Stimulated activated CD4-positive, alpha-beta T cell treated with anti-CD3 and anti-CD28 coated beads, Interleukin-15, amount 100 ng/mL, for 24 hours (primary cell): ENCODE measurements around the gene TMEM167A.
"Not testable (repeated sequence)": the region's sequence is repeated elsewhere in the genome, so short reads cannot be mapped to it uniquely, and the experiment has no call there.

Experiments used
- DNase-seq: peaks from one replicate; pipeline ENCODE4 v3.0.0-alpha.2; 2020

TMEM167A gene

DNA sequence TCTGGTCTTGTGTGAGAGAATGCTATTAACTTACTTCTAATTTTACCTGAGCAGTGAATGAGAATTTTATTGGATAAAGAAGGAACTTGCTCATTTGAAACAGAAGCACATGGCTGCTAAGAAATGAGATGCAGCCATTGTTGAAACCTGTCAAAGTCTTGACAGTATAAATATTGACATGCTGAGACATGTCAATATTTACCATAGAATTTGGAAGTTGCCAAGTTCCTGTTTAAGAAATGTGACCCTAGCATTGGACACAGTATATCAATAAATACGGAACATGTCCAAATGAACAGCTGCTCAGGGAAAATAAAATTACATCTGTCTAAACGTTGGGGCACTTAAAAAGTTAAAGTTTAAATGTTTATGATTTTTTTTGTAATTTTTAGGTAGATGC is 7.9 kb upstream of the TMEM167A start:
- no peak for DNase-seq

DNA sequence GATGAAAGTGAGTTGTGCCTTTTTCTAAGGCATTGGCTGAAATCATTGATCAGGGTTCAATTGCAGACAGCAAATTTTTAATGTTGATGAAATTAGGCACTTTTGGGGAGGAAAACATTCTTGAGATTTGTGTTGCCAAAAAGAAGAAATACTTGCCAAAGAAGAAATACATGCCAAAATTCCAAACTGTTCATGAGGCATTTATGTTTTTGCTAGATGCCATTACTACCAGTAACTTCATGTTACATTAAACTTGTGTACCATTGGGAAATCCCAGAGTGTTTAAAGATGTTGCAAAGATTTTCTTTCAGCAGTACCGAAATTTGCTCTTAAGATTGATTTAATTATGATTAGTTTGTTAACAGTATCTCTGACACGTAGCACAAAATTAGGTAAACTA is 7.1 kb upstream of the TMEM167A start:
- DNase-seq = no peak

DNA sequence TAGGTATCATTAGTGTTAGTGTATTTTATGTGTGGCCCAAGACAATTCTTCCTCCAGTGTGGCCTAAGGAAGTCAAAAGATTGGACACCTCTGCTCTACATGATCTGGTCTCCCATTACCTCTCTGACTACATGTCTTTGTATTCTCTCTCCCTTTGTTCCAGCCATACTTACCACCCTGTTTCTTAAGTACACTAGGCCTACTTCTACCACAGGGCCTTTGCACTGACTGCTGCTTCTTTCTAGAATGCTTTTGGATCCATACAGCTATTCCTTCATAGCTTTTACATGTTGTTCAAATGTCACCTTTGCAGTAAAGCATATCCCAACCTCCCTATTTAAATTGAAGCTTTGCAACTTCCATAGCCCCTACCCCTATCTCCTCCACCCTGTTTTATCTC is 5.6 kb upstream of the TMEM167A start:
- DNase-seq = no peak

DNA sequence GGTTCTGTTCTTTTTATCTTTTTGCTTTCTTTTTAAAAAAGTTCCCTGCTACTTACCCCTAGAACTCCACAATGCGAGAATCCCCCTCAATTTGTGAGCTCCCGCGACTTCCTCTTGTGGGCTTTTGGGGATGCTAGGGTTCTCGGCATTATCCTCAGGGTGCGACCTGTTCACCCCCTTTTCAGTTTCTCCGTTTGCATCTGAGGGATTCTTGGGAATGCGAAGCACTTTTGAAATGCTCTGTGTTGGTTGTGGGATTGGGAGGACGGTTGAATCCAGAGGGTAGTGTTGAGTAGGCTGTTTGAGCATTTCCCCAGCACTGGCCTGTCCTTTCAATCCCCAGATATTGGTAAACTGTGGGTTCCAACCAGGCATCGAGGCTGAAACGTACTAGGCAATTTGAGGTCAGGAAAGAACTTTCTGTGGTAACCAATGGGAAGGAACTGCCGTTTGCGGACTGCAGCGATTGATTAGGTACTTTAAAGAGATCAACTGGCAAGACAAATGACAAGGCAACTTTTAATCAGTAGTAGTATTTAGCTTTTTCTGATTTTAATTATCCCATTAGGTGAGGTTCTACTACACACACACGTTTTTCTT is 568 bp upstream of the TMEM167A start:
- DNase-seq = no peak

DNA sequence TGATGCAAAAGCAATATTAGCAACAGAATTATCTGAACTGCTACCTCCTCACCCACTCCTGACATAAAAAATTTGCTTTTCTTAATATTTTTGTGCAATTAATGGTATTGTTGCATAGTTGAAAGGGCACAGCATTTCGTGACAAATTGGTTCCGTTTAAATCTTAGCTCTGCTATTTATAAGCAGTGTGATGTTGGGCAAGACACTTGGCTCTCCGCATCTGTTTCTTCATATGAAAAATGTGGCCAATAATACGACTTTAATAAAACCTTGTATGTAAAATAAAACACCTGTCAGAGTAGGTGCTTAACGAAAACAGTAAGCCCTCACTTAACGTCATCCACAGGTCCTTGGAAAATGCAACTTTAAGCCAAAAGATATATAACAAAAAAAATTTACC is 4.2 kb downstream of the TMEM167A start:
- no peak for DNase-seq

DNA sequence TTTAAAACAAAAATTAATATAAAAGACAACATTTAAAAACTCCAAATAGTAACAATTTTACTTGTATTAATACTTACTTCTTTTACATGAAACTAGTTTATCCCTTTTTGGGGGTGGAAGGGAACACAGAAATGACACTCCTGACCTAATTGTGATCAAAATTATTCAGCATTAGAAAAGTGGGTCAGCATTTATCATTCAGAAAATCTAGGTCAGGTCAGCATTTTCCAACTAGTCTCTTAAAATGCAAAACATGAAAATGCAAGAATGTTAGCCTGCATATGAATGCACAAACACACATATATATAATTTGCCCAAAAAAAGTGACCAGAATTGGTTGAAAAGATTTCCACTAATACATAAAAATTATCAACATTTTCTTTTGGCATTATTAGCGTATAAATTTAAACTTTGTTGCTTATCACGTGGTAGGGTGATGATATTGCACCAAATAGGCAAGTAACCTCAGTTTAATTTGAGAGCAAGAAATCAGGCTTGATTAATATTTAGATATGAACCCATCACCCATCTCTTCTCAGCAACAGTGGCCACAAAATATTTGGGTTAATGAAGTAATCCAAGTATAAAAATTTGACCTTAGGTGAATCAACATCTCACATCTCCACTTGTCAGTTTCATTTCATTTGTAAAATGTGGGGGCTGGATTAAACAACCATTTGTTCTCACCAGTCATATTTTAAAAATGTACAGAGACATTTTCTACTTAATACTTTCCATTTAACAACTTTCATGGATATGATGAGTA is 5.7 kb downstream of the TMEM167A start:
- no peak for DNase-seq

DNA sequence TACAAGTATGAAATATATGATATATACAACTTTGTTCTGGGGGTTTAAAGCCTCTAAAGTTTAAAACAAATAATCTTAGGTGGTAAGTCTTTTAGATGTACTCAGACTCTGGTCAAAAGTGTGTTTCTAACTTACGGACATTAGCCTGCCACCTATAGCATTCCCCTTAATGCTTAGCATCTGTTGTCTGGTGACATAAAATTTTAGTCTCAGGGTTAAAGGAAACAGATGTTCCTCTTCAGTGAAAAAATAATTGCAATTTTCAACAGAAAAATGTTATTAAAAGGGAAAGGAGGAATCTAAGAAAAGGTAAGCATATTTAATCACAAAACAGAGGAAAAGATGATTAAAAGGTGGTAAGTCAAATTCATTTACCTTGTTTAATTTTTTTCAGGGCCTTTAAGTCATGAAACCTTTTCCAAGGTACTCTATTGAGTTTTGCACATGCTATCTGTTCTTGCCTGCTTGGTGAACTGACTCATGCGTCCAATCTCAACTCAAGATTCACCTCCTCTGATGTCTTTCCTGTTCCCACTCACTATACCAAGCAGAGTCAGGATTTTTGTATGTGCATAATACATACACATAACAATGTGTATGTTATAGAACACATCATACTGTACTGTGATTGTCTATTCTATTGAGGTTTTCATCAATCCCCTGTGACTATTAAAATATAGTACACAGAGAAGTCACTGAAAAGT is 7.9 kb downstream of the TMEM167A start:
- no peak for DNase-seq

DNA sequence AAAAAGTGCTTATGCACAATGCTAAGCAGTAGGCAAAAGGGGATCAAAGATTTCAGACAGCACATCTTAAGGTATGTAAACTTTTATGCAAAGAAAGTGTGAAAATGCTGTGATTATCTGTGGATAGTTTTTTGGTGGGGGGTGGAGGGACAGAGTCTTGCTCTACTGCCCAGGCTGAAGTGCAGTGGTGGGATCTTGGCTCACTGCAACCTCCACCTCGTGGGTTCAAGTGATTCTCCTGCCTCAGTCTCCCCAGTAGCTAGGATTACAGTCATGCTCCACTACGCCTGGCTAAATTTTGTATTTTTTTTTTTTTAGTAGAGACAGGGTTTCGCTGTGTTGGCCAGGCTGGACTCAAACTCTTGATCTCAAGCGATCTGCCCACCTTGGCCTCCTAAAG is 9.8 kb downstream of the TMEM167A start:
- DNase-seq = not testable (repeated sequence)

DNA sequence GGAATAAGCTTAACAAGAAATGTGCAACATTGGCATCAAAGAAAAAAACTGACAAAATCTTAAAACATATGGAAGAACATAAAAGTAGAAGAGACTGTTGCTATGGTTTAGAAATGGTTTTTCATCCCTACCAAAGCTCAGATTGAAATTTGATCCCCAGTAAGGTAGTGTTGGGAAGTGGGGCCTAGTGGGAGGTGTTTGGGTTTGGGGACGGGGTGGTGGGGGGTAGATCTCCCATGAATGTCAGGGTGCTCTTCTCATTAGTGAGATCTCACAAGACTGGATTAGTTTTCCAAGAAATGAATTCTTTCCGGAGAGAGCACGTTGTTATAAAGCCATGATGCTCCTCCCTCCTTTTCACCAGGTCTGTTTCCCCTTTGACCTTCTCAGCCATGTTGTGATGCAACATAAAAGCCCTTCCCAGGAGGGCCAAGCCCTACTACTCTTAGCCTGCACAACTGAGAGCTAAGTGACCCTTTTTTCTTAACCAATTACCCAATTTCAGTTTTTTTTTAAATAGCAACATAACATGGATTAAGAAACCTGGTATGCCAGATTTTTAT is 10.6 kb downstream of the TMEM167A start:
- no peak for DNase-seq

DNA sequence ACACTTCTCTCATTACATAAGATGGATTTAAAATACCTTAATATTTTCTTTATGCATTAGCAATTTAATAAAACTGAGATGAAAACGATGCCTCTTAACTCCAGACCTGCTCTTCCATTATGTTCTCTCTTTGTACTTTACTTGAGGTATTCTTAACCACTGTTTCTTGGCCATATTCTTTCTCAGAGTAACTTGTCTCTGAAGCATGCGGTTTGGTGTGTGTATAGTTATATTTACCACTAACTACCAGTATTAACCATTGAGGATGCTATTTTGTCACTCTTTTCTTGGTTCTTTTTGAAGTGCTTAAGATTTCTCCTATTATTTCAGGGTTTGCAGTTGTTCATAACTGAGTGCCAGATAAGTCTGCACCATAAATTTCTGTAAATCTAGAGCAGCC is 17.9 kb downstream of the TMEM167A start:
- DNase-seq = no peak

DNA sequence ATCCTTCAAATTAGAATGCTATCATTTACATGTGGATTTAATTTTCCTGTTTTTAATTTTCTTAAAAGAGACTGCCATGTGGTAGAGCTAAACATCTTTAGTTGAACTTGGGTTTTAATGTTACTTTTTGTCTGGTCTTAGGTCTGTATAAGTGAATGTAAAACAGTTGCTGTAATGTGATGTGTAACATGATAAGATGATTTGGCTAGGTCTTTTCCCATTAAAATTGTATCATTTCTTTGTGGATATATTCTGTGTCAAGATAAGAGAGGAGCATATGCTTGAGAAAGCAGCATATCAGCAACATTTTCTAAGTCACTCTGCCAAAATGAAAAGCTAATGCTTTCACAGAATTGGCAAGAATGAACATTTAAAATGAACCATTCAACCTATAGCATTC is 18.5 kb downstream of the TMEM167A start:
- DNase-seq = no peak

DNA sequence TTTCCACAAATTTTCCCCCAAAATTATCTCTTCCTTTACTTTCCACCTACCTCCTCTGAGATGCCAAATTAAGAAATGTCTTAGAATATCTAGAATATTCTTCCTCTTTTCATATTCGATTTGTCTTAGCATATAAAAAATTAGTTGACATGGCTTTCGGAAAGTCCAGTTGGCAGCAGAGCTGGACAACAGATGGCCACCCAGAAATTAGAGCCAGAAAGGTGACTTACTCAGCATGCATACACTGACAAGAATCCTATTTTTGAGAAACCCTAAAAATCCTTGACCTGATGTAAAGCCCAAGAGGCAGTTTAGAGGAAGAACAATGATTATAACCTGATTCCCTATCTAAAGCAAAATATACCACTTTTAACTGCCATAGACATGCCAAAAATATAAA is 22.0 kb downstream of the TMEM167A start:
- no peak for DNase-seq

DNA sequence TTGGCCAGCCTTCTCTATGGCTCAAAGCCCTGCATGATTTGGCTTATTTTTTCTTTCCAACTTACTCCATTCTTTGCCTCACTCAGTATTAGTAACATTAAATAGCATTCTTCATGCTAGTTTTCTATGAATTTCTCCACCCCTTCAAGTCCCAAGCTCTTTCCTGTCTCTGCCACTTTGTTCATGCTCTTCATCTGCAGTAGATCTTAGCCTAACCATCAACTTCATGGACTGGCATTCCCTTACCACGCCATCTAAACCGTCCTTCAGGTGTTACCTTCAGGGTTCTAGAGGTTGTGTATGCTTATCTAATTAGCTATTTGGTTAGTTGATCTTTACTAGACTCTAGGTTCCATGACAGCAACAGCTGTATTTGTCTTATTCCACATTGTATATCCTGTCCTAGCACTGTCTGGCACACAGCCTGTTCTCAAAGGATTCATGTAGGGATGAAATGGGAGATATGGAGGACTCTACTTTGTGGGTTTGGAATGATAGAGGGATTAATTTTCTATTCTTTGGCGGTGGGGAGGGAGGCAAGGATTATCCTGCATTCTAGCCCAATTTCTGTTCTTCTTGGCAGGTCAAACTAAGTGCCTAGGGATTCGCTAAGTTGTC is 26.4 kb downstream of the TMEM167A start:
- DNase-seq = no peak

DNA sequence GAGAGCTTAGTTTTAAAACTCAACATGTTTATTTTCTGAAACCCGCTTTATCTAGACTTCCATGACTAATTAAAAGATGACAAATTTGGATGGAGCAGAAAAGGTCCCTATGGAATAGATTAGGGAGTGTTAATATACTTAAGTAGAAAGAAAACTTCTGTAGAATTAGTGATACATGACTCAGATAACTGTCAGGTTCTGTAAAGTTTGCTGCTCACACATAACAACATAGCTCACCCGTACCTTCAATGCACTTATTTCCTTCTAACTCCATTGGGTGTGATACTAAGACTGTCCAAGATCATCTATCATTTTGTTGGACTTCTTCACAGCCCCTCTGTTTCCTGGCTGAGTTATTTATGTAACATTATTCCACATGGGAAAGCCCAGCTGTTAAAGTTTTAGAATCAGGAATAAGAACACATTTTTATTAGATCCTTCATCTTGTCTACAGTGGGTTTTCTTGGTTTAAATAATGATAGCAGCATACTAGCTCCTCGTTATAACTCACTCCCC is 27.8 kb downstream of the TMEM167A start:
- no peak for DNase-seq

DNA sequence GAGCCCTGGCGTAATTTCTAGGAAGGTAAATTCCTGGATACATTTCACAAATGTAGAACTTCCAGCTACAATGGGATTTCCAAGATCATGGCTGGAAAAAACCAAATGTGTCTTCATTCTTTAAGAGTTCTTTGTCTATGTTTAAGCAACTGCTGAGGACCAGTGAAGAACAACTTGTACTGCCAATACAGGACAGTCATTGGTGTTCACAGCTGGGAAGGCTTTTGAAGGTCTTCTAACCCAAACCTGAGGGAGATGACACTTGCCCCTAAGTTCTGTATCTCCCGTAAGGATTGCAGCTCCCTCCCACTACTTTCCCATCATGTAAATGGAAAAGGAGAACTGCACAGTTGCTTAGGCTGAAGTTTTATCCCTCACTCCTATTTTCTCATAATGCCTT is 28.4 kb downstream of the TMEM167A start:
- DNase-seq = no peak

DNA sequence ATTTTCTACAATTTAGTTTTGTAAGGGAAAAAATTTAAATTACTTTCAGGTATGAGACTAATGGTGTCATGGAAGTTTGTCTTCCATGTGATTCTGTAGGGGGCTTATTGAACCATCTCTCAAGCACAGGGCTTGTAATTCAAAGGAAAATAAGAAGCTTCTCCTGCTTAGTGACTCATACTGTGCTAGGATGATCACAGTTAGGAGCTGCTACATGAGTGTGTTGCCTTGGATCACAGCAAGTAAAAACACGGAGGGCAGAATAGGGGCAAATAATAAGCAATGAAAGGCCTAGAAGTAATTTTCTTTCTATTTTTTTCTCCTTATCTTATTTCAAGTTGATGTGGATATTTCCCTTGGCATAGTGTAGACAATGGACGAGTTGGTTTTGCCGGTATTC is 28.9 kb downstream of the TMEM167A start:
- no peak for DNase-seq

DNA sequence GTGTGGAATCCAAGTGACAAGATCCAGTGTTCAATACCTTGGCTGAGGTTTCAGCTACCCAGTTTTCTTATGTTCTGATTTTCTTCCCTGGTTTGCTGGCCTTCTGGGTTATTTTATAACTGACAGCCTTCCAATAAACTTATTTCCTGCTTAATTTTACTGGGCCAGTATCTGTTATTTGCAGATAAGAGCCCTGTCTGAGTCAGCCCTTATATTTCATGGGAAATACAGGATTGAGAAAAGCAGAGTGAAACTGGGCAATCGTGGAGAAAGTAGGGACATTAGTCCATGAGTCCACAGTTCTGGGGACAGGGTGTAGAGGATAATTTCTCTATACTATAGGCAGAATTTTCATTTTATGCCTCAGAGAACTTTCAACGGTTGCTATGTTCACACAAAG is 32.3 kb downstream of the TMEM167A start:
- no peak for DNase-seq

DNA sequence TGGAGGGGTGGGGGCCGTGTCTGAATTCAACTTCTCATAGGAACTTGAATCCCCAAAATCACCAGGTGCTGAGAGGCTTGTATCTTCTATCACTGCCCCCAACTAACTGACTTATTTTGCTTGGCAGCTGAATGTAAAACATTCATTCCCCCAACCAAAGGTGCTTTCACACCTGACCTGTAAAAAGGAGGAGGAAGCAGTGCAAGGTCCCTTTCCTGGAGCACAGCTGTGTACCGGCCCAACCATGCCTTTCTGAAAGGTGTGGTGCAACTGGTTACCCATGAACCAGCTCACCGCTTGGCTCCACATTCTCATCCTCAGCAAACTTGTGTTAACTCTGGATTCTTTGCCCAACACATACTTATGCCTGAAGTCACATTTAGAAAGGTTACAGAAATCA is 34.7 kb downstream of the TMEM167A start:
- DNase-seq = no peak

DNA sequence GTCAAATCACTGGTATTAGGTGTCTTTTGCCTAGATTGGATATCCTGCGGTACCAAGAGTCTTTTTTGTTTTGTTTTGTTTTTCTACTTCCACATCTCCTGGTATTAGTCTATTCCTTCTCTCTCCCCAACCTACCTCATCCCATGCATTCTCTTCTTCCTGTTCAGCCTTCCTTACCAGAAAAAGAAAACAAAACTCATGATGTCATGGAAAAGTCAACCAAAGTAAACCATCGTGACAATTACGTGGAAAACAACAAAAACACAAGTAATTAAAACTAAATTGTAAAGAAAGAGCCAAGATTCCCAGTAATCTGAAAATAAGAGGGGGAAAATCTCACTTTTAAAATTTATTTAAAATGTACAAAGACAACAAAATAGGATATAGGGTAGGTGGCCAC is 38.3 kb downstream of the TMEM167A start:
- DNase-seq = no peak

DNA sequence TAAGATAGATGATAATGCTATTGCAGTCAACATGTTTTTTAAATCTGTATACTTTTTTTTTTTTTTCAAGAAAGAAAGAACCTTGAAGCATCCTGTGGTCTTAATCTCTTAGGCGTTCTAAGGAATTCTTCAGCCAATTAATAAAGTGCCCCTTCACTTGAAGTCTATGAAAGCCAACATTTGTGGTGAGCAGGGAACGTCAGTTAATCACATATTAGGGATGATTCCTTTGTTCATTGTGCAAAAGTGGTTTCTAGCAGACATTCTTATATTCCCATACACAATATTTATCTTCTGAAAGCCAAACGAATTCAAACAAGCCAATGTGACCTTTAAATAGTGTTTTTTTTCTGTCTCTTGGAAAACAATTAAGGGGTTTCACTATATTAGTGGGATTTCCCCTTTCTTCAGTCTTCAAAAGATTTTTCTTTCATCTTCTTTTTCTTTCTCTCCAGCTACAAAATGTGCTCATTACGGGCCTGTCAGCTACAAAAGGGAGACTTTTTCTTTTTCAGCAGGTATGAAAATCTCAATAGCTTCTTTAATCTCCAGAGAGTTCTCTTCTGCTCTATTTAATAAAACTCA is 40.1 kb downstream of the TMEM167A start:
- no peak for DNase-seq

DNA sequence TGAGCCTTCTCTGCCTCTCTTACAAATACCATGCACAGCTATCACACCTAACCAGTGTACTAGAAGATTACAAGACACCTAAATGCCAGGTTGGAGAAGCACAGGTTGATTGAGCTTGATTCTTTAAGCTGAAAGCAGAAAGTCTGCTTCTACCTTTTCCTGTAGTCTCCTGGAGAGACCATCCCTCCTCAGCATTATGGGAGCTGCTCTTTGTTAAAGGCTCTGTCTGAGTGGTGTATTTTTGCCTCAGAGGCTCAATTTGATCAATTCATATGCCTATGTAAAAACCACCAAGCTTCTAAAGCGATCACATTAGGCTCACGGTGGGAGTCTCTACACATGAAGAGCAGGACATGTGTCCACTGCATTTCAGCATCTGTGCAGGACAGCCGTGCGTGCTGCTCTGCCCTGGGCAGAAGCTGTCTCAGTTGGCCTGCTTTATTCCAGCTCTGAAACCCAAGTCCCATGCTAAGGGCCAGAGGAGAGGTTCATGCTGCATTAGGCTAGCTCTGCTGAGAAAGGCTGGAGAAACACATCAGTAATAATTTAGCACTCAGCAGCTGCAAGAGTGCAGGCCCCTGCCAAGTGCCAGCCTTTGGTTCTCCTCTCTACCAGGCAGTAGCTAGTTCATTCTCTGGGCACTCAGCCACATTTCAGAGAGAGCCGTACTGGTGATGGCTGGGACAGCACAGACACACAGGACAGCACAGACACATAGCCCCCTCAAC is 41.7 kb downstream of the TMEM167A start:
- DNase-seq = no peak

DNA sequence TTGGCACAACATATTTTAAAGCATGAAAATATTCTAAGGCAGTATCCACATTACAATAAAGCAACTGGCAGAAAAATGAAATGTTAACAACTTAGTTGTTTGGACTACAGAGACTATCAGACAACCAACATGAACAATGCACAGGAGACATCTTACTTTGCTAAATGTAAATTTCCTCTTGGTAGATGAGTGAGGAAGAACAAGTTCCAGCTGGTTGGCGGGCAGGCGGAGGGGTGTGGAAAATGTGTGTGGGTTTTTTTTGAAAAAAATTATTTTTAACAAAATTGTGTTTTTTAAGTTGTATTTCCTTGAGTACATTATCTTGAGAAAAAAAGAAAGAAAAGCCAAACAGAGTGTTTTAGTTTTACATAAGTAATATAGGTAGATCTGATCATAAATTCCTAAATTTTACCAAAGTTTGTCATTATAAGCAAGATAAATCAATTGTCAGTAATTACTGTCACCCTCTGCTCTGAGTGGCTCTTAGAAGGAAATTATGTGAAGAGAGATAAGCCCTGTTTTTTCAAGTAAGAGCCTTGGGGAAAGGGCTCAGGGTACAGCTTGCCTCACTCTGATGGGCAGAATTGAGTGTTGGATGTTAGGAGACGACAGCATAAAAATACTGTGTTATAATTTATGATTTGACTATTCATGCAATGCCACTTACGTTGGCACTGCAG is 42.5 kb downstream of the TMEM167A start:
- DNase-seq = no peak
